ENCODE results near the gene KLHL29.
"Not testable (repeated sequence)": the region's sequence is repeated elsewhere in the genome, so short reads cannot be mapped to it uniquely, and the experiment has no call there.

The KLHL29 gene

GRCh38 chr2:23706613-23707078, 321.7 kb downstream of the KLHL29 start:
- no peak for DNase-seq

GRCh38 chr2:23707096-23707495, 322.1 kb downstream of the KLHL29 start:
- no peak for DNase-seq

- DNase-seq, result no peak
Observed at GRCh38 chr2:23708771-23709170, 323.8 kb downstream of the KLHL29 start.

- DNase-seq, result no peak
Observed at GRCh38 chr2:23709311-23709710, 324.3 kb downstream of the KLHL29 start.

- no peak for DNase-seq
Observed at GRCh38 chr2:23711979-23712755, 327.2 kb downstream of the KLHL29 start.

GRCh38 chr2:23712756-23713151, 327.8 kb downstream of the KLHL29 start:
- no peak for DNase-seq

GRCh38 chr2:23713351-23713750, 328.4 kb downstream of the KLHL29 start:
- no peak for DNase-seq

GRCh38 chr2:23718931-23719700, 334.1 kb downstream of the KLHL29 start:
- no peak for DNase-seq

- DNase-seq, result no peak
Observed at GRCh38 chr2:23719716-23720115, 334.7 kb downstream of the KLHL29 start.

GRCh38 chr2:23720705-23721453, 335.9 kb downstream of the KLHL29 start:
- no peak for DNase-seq

- no peak for DNase-seq
Observed at GRCh38 chr2:23721454-23721826, 336.5 kb downstream of the KLHL29 start.

- DNase-seq, result no peak
Observed at GRCh38 chr2:23722255-23722654, 337.3 kb downstream of the KLHL29 start.

GRCh38 chr2:23723029-23723428, 338.1 kb downstream of the KLHL29 start:
- DNase-seq, result not testable (repeated sequence)

- no peak for DNase-seq
Observed at GRCh38 chr2:23734416-23734815, 349.4 kb downstream of the KLHL29 start.

GRCh38 chr2:23736783-23737182, 351.8 kb downstream of the KLHL29 start:
- not testable (repeated sequence) for DNase-seq

- DNase-seq, result no peak
Observed at GRCh38 chr2:23745068-23745725, 360.2 kb downstream of the KLHL29 start.

GRCh38 chr2:23745726-23746105, 360.7 kb downstream of the KLHL29 start:
- no peak for DNase-seq

GRCh38 chr2:23746141-23746863, 361.3 kb downstream of the KLHL29 start:
- DNase-seq, result no peak

- DNase-seq, result no peak
Observed at GRCh38 chr2:23751747-23752265, 366.8 kb downstream of the KLHL29 start.

GRCh38 chr2:23753291-23754010, 368.5 kb downstream of the KLHL29 start:
- no peak for DNase-seq

- no peak for DNase-seq
Observed at GRCh38 chr2:23754970-23755369, 370.0 kb downstream of the KLHL29 start.
